Activated CD8-positive, alpha-beta memory T cell treated with anti-CD3 and anti-CD28 coated beads for 24 hours (primary cell): ENCODE results near the gene REL.
"Not testable (repeated sequence)": the region's sequence is repeated elsewhere in the genome, so short reads cannot be mapped to it uniquely, and the experiment has no call there.

ENCODE experiments used
- DNase-seq: peaks from one replicate; pipeline ENCODE4 v3.0.0-alpha.2; 2020

Gene REL

GRCh38 chr2:60881047-60881932, at the start of gene REL:
TSS of gene REL (plus strand) at chr2:60881574. CDS start at chr2:60881841, 267 bp downstream.
- DNase-seq: peak; percentile 95

GRCh38 chr2:60831921-60832320, 49.5 kb upstream of the REL start:
- no peak for DNase-seq

- DNase-seq: no peak
Measured at GRCh38 chr2:60832621-60833020, 48.8 kb upstream of the REL start.

- no peak for DNase-seq
Measured at GRCh38 chr2:60834270-60834717, 47.1 kb upstream of the REL start.

GRCh38 chr2:60836491-60836890, 44.9 kb upstream of the REL start:
- DNase-seq: no peak

GRCh38 chr2:60837123-60837522, 44.3 kb upstream of the REL start:
- no peak for DNase-seq

GRCh38 chr2:60838481-60838880, 42.9 kb upstream of the REL start:
- DNase-seq: no peak

- no peak for DNase-seq
Measured at GRCh38 chr2:60839126-60839813, 42.1 kb upstream of the REL start.

- no peak for DNase-seq
Measured at GRCh38 chr2:60840880-60841279, 40.5 kb upstream of the REL start.

- no peak for DNase-seq
Measured at GRCh38 chr2:60843006-60843405, 38.4 kb upstream of the REL start.

- DNase-seq: no peak
Measured at GRCh38 chr2:60844105-60844504, 37.3 kb upstream of the REL start.

- DNase-seq: no peak
Measured at GRCh38 chr2:60847854-60848253, 33.5 kb upstream of the REL start.

- DNase-seq: no peak
Measured at GRCh38 chr2:60849187-60849586, 32.2 kb upstream of the REL start.

- no peak for DNase-seq
Measured at GRCh38 chr2:60852282-60852860, 29.0 kb upstream of the REL start.

GRCh38 chr2:60853531-60853930, 27.8 kb upstream of the REL start:
- no peak for DNase-seq

- no peak for DNase-seq
Measured at GRCh38 chr2:60855989-60856669, 25.2 kb upstream of the REL start.

GRCh38 chr2:60857056-60857455, 24.3 kb upstream of the REL start:
- DNase-seq: no peak

- DNase-seq: no peak
Measured at GRCh38 chr2:60858897-60859311, 22.5 kb upstream of the REL start.

GRCh38 chr2:60861736-60862135, 19.6 kb upstream of the REL start:
- no peak for DNase-seq

- no peak for DNase-seq
Measured at GRCh38 chr2:60862642-60863041, 18.7 kb upstream of the REL start.

GRCh38 chr2:60865361-60865760, 16.0 kb upstream of the REL start:
- DNase-seq: not testable (repeated sequence)

- peak; percentile 43 for DNase-seq
Measured at GRCh38 chr2:60867007-60867406, 14.4 kb upstream of the REL start.

- peak; percentile 60 for DNase-seq
Measured at GRCh38 chr2:60867848-60868247, 13.5 kb upstream of the REL start.
